Stimulated activated CD4-positive, alpha-beta T cell treated with anti-CD3 and anti-CD28 coated beads, TNF-alpha, amount 100 ng/mL, for 24 hours (primary cell): Measurements from ENCODE around the gene F12.
"Not testable (repeated sequence)": the region's sequence is repeated elsewhere in the genome, so short reads cannot be mapped to it uniquely, and the experiment has no call there.

Source experiments
- DNase-seq, 3 experiments: peaks; one replicate each; pipeline ENCODE4 v3.0.0-alpha.2; 2020; ENCODE audit warnings: low read depth in 3 of 3

F12 gene

GRCh38 chr5:177369645-177370440 is 39.5 kb downstream of the F12 start:
- DNase-seq = no peak

DNA sequence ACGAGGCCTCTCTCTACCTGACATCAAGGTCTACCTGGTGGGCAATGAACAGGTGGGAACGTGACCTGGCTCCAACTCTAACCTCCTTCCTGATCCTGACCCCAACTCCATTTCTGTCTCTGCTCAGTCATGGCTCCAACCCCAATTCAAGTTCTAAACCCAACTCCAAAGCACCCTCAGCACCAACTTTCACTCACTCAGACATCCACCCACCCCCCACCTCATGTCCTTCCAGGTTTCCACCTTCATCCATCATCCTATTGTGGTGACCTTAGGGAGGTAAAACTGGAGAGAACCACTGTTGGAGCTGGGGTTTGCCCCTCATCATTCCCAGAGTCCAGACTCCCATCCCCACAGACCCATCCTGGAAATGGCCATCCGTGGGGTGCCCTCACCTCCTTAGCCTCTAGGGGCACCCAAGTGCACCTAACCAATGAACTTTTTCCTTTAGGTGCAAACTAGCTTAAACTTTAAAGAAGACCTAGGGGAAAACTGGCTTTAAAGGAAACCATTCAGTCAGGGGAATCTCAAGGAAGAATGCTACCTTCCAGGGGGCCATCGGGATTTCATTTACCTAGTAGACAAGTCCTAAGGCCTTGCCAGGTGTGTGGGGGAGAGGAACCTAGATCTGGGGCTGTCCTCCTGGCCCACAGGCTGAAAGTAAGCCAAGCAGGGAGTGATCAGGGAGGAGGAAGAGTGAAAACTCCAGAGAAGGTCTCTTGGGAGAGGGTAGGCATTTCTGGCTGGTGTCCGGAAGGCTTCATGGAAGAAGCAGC is 40.3 kb downstream of the F12 start:
- no peak for DNase-seq

- DNase-seq = no peak
These were observed 41.1 kb downstream of the F12 start for GRCh38 chr5:177367981-177368868.

GRCh38 chr5:177367323-177367848 is 42.0 kb downstream of the F12 start:
- no peak for DNase-seq

DNA sequence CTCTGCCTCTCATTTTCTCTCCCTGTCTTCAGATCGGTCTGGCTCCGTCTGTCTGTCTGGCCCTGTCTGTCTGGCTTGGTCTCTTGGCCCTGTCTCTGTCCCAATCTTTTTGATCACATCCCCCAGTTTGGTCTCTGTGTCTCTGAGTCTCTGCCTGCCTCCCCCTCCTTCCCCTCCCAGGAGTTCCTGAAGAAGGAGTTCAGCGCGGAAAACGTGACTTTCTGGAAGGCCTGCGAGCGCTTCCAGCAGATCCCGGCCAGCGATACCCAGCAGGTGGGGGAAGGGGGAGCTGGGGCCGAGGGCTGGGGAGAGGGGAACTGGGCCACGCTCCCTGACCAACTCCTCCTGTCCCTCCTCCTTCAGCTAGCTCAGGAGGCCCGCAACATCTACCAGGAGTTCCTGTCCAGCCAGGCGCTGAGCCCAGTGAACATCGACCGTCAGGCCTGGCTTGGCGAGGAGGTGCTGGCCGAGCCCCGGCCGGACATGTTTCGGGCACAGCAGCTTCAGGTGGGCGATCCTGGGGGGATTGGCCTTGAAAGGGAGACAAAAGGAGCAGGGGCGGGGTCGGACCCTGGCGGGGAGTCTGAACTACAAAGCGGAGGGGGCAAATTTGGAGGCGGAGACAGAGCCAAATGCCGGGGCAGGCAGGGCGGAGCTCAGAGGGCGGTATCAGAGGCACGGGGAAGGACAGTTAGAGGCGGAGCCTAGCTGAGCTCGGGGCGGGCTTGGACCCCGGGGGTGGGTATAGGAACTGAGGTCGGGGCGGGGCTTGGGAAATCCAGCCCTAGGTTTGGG is 42.6 kb downstream of the F12 start:
- no peak for DNase-seq

DNA sequence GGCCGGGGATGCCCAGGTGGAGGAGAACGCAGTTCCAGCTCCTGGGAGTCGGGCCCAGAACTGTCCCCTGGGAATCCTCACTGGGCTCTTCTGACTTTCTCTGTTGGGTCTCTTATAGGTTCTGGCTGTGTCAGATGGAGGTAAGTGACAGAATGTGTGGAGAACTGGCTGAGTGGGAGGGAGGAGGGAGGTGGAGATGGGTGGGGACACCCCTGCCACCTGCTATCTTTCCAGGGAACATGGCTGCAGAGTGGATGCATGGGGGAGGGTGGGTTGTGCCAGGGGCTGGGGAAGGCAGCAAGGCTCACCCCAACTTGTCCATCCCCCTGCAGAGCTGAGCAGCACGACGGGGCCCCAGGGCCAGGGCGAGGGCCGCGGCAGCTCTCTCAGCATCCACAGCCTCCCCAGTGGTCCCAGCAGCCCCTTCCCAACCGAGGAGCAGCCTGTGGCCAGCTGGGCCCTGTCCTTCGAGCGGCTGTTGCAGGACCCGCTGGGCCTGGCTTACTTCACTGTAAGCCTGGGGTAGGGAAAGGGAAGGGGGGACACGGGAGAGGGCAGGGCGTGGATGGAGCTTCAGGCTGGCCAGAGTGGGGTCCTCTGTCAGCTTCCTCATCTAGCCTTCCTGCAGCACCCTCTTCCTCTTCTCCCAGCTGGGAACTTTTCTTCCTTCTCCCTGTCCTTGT is 43.4 kb downstream of the F12 start:
- no peak for DNase-seq

GRCh38 chr5:177364159-177364962 is 45.0 kb downstream of the F12 start:
- DNase-seq = peak in 1 of 3 experiments; percentile 31

- DNase-seq = no peak
These were observed 45.8 kb downstream of the F12 start for GRCh38 chr5:177363565-177363964.

GRCh38 chr5:177362610-177363507 is 46.5 kb downstream of the F12 start:
- DNase-seq = peak in 2 of 3 experiments; percentile 53 to 73

- no peak for DNase-seq
These were observed 47.1 kb downstream of the F12 start for GRCh38 chr5:177362292-177362609.

DNA sequence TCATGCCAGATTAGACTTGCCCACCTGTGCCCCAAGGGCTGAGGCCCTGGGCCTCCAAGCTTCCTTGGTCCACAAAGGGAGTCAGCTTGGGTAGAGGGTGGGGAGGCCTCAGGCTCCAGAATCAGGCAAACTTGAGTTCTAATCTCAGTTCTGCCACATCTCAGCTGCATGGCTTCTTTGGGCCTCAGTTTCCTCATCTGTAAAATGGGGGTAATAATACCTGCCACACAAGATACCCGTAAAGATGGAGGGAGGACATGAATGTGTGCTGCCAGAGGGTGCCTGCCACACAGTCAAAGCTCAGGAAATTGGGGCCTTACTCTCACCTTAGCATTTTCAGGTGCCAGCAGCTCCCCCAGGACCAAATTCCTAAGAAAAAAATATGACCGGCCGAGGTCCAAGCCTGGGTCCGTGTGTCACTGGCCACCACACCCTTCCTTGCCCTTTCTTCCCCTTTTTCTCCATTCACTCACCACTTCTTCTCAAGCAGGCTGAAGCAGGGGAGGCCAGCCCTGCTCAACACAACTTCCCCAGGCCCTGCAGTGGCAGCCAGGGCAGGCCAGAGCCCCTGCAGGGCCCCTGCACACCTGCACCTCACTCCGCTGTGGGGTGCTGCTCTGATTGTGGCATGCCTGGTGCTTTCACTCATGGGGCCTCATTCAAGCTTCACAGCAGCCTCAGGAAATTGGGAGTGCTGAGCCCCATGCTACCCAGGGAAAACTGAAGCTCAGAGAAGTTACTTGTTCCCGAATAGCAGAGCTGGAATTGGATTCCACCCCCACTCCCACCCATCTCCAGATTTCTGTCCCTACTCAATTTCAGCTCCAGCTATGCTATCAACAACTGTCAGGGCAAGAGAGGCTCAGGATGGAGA is 47.7 kb downstream of the F12 start:
- no peak for DNase-seq

DNA sequence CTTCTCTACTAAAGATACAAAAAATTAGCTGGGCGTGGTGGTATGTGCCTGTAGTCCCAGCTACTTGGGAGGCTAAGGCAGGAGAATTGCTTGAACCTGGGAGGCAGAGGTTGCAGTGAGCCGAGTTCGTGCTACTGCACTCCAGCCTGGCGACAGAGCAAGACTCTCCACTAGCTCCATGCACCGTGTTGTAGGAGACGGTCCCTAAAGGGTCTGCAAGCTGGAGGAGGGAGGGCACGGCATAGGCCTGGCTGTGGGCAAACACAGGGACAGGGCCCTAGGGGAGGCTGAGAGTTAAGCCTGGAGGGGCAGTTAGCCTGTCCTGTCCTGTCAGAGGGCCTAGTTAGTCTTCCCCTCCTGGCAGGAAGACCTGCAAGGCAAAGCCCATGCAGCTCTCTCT is 48.6 kb downstream of the F12 start:
- DNase-seq = not testable (repeated sequence)

GRCh38 chr5:177359860-177360259 is 49.5 kb downstream of the F12 start:
- DNase-seq = no peak

- DNase-seq = no peak
These were observed 49.9 kb downstream of the F12 start for GRCh38 chr5:177359451-177359851.

DNA sequence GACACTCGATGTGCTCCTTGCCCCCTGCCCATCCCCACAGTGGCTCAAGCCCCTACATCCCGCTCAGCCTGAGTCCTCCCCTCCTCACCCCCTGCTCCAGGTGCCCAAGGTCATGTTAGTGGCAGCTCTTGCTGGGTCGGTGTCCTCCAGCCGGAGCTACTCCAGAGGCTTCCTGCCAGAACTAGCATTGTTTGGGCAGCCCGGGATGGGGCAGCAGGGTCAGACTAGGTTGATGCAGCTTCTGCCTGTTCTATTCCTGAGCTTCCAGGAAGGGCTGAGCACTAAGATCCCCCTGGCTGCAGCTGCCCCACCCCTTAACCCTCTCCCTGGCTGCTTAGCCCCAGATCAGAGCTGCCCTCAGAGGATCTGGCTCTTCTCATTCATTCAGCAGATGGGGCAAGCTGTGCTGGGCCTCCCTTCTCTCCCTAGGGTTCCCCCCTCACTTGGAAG is 51.0 kb downstream of the F12 start:
- no peak for DNase-seq

GRCh38 chr5:177357459-177358351 is 51.7 kb downstream of the F12 start, which contains the start of gene RGS14:
Gene RGS14 (plus strand): TSS chr5:177357924. CDS start chr5:177358025, 101 bp downstream.
- DNase-seq = peak in 2 of 3 experiments; percentile 29 to 54

GRCh38 chr5:177357146-177357458 is 52.3 kb downstream of the F12 start:
- no peak for DNase-seq
